GM18502 (cell line): ENCODE results near the gene NCK2.

ENCODE experiments used
- ATAC-seq: cut with Tn5 transposase; IDR thresholded peaks from one replicate; pipeline ENCODE4 v1.9.1; 2021; ENCODE audit warnings: mild to moderate bottlenecking; ENCODE audit not compliant: unreplicated experiment, poor library complexity

The NCK2 gene

DNA sequence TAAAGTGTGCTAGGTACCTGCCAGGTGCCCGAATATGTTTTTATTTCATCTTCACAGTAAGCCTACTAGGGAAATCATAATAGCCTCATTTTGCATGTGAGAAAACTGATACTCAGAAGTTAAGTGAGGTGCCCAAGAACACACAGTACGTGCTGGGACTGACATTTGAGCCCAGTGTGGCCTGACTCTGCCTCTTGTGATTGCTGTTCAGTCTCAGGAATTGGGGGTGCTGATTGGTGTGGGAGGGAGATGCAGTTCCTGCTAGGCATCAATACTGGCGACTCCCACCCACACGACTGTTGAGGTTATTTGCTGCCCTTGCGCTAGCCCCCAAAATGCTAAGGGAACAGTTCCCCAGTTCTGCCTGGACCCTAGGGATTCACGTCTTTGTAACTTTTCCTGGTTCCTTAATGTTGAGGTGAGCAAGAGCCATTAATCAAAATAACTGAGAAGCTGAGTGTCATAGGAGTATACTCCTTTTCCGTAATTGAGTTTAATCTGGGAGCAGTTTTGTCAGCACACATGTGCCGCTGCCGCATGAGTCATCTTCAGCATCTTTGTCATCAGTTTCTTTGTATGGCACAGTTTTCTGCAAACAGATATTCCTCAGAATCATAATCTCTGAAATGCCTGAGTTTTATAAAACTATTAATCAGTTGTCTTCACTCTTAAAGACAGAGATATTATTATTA, 120.7 kb downstream of the NCK2 start:
- no peak for ATAC-seq

DNA sequence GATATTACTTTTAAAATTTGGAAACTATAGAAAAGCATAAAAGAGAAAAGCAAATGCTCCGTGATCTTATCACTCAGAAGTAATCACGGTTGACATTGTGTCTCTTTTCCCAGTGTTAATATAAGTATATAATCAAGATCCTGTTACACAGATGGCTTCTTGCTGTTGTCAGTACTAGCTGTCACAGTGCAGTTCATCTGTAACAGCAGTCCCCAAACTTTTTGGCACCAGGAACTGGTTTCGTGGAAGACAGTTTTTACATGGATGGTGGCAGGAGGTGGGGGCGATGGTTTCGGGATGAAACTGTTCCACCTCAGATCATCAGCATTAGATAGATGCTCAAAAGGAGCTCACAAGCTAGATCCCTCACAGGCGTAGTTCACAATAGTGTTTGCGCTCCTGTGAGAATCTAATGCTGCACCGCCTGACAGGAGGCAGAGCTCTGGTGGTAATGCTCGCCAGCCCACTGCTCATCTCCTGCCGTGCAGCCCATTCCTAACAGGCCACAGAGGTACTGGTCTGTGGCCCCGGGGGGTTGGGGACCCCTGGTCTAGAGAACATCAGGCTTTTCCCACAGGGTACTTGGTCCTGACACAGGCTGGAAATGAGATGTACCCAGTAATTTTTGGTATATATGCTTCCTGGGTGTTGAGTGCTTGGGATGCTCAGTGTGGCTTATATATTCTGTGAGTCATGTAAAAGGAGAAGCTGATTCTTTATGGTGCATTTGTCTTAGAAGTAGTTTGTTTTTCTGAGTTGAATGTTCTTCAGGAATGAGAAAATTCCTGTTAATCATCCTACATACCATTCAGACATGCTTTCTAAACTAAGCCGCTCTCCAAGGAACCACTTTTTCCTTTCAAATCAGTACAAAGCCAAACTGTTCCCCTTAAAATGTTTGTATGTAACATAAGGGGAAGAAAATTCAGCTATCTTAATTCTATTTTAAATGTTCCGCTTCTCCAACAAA, 121.8 kb downstream of the NCK2 start:
- no peak for ATAC-seq

DNA sequence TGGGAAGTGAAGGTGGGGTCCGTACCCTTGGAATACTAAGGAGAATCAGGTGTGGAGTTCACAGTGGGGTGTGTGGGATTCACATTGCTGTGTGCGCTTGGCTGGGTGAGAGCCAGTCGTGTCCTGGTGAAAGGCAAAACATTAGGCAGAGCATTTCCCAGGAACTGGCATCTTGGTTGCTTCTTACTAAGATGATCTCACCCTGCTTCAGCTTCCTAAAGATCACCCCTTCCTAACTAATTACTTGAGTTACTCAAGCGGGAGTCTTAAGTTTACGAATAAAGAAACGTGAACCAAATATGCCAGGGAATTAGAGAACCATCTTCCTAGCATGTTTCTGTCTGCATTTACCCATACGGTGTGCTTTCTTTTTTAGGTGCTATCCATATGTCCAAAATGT, 122.9 kb downstream of the NCK2 start:
- ATAC-seq = no peak

DNA sequence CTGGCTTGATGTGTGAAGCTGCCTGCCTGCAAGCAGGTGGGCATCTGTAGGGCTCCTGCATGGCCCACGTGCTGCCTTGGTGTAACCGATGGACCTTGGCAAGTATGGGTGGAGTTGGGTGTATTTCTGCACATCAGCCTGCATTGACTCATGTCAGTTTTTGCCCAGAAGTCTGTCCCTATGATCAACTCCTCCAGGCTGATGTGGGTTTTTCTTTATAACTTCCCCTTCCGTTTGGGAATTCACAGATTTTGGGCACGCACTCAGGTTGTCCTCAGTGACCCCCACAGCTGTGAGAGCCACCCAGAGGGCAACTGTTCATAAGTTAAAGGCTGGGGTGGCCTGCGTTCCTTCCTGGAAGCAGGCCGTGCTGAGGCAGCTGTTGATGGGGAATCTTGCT, 123.3 kb downstream of the NCK2 start:
- ATAC-seq = no peak

DNA sequence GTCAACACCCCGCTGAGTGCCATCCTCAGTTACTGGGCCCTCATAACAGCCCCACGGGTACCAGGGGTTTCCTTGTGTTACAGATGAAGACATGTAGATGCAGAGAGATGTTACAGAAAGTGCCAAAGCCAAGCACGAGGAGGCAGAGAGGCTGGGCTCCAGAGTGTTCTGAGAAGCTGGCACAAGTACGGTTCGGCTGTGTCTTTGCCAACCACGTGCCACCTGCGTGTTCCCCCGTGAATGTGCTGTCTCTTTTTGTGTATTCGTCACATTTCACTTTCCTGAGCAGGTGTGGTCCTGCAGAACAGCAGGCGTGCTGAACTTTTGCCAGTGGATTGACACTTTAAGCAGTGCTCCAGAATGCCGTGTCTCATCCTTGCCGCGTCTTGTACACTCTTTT, 124.6 kb downstream of the NCK2 start:
- ATAC-seq = no peak

DNA sequence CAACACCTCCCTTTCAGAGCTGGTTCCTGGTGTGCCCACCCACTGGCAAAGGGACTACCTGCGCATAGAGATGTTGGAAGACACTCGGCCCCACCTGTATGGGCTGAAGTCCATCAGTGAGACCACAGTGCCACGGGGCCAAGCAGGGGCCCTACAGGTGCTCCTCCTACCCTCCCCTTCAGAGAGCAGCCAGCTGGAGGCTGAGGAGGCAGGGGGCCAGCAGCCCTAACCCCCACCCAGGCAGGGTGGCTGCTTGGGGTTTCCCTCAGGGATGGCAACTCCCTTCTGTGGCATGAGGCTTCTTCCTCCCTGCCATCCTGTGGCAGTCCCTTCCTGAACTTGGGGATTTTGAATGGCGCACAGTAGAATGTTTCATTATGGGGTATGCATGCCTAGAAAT, 125.3 kb downstream of the NCK2 start:
- no peak for ATAC-seq

DNA sequence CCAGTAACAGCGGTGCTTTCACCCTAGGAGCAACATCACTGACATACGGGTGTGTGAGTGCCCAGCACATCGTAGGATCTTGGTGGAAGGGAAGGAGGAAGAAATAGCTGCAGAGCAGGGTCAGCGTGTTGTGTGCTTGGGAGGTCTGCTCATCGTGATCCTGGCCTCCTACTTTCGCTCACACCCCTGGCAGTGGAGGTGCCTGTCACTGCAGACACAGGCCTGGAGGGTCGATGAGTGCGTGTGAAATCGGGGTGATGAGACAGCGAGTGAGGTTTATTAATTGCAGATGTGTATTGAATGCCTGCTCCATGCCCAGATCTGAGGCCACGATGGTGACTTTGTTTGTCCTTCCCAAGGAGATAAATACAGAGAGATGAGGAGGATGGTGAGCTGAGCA, 126.1 kb downstream of the NCK2 start:
- ATAC-seq = no peak

DNA sequence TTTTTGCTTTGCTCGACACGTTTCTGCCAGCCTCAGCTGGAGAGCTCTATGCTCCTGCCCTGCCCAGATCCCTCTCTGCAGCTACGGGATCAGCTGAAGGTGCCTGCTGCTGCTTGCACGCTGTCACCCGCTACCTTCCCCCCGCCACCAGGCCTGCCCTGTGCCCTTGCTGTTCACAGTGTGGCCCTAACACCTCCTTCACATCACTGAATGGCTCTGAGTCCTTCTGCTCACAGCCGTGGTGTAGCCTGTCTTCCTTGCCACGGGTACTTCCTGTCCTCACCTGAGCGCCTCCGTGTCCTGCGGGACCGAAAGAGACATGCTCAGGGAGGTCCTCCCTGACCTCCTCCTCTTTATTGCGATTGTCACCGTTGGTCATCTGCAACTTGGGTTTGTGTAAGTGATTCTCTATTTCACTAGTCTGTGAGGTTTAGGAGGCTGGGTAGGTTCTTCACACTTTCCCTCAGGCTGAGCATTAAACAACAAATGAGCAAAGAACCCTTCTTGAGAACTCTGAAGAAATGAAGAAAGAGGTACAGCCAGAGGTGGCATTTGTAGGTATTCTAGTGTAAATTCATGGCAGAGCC, 127.5 kb downstream of the NCK2 start:
- ATAC-seq = peak; percentile 37

DNA sequence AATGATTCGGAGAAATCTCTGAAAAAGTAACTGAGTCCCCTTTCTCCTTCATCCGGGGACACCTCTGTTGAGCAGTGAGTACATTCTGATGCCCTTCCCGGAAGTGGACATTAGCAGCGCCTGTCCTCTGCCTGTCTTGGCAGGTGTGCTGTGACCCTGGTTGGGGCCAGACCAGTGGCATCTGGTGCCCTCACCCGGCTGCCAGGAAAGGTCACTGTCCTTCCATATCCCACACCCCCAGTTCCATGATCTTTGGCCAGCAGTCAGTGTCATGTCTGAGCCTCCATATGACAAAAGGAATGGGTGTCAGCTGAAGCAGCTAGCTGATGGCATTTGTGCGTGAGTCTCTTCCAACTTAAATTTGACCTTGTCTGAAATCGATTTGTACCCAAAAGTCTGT, 128.1 kb downstream of the NCK2 start:
- no peak for ATAC-seq

DNA sequence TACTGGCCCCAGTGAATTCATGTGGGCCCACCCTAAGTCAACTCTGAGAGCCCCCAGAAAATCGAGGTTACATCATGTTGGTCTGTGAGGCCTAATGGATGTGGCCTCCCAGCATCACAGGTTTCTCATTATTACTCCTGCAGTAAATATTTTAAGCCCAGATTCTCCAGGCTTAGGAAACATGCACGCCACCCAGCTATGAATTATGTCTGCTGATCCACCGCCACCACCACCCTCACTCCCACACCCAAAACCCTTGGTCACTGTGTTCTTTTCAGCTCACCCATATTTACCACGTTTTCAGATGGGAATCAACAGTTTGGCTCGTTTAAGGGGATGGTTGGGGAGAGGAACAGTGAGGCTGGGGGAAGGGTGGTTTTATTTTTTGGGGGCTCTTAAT, 128.6 kb downstream of the NCK2 start:
- peak; percentile 10 for ATAC-seq

DNA sequence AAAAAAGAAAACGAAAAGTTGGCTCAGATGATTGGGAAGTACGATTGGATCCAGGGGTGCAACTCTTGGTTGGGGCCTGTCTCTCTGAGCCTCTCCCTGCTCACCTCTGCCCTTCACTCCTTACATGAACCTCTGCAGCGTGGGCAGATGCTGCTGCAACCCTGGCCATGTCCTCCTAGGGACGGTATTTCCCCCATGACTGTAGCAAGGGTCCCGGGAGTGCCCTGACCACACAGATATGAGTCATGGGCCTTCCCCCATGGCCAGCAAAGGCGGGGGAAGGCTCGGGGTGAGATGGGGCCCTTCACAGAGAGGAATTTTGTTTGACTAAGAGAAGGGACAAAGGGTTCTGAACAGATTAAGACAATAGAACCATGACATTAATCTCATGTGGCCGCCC, 129.0 kb downstream of the NCK2 start:
- ATAC-seq = peak; percentile 89

DNA sequence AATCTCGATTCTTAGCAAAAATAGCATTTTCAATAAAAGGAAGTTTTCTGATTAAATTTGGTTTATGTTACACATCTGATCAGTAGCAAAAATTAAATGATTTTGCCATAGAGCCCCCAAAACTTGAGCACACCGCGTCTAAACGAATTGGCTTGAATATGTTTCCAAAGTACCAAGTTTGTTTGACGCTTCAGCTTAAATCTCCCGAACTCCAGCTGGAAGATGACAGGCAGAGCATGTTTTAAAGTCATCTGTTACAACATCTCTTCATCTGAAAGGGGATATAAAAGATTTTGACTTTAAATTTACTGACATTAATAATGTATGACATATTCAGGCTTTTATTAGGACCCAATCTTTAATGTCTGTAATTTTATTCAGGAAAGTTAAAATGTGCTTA, 129.8 kb downstream of the NCK2 start:
- ATAC-seq = no peak

DNA sequence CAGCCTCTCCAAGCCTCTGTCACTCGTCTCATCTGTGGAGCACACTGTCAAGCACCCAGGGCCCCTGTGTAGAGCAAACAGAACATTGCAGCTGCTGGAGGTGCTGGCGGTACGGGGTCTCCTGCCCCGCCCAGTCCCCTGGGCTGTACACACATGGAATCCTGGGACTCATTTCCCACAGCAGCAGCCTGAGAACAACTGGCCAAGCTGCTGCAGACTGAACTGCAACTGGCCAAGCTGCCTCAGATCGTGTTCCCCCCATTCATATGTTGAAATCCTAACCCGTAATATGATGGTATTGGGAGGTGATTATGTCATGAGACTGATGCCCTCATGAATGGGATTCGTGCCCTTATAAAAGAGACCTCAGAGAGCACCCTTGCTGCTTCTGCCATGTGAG, 130.5 kb downstream of the NCK2 start:
- ATAC-seq = no peak

DNA sequence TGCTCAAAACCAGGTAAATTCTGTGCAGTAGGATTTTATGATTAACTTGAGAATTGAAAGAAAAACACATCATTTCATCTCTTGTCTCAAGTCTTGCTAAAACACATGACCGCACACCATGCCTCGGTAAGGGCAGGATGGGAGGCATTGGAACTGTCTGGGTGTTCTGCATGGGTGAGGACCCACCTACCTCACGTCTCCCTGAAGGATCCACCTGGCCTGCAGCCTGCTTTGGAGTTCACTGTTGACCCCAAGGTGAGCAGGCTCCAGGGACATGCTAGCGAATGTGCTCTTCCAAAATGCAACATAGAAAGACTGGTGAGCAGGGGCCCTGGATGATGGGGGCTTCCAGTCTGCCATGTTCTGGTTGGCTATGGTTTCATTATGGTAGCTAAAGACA, 131.5 kb downstream of the NCK2 start:
- ATAC-seq = no peak

DNA sequence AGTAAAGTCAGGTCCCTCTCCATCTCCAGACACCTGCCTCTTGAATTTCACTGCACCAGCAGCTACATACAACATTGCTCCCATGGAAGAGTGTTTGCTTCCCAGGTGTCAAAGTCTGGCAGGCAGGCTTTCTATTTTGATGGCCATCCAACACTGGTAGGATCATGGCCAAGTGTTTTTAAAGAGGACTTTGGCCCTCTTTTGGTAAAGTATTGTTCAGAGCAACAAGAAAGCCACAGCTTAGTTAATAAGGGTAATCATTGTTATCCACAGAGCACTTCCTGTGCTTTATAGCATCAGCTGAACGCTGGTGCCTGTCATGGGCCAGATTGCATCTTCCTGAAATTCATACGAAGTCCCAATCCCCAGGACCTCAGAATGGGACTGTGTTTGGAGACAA, 133.2 kb downstream of the NCK2 start:
- ATAC-seq = no peak

DNA sequence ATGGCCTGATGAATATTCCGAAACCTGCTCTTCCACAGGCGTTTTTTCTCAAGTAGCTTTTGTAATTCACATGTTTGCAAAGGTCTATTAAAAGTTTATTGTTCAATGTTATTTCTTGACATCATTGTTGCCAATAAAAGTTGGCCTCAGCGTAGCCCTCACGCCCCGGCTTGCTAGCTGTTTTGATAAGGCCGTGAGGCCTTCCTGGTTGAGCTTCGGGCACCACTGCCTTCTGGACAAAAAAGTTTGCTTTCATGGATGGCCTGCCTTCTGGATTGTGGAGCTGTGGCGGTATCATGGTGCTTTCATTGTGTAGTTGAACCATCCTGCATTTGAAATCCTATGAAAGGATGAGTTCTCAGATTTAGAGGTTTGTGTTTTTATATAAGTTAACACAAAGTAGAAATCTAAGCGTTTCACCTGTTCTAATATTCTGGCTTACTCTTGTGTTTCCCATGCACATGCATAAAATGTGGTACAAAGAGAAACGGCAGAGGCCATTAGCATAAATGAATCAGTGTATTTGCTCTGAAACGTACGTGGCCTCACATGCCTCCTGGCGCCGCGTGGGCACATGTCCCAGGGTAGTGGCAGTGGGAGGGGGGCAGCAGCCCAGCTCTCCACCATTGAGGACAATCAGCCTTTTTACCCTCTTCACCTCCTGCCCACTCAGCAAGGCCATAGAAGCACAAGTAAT, 134.5 kb downstream of the NCK2 start:
- no peak for ATAC-seq

DNA sequence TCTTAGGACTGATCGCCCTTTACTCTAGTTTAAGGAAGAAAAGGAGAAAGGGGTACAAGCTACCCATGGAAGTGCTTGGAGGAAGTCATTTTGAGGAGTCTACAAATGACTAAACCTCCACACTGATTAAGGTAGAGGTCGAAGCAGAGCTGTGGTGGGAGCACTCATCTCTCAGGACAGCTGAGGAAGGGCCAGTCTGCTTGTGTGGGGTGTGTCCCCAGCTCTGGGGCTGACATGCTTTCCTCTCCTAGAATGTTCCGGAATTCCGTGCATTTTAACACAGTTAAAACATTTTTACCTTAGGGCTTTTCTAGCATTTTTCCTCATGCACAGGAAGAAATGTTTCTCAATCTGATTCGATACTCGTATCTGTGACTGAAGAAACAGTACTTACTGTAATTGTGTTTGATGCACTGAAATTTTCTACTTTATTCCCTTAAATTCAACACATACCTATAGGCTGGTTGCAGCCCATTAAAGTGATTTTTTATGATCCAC, 135.1 kb downstream of the NCK2 start:
- no peak for ATAC-seq

DNA sequence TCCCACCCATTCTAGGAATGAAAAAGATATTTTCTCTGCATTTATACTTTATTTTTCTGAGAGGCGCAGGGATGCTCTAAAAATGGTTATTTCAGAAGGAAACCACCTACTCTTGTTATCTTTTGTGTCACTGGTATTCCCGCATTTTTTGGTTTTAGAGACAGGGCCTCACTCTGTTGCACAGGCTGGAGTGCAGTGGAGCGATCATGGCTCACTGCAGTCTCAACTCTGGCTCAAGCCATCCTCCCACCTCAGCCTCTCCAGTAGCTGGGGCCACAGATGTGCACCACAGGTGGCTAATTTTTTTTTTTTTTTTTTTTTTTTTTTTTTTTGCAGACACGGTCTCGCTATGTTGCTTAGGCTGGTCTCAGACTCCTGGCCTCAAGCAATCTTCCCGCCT, 135.9 kb downstream of the NCK2 start:
- no peak for ATAC-seq

DNA sequence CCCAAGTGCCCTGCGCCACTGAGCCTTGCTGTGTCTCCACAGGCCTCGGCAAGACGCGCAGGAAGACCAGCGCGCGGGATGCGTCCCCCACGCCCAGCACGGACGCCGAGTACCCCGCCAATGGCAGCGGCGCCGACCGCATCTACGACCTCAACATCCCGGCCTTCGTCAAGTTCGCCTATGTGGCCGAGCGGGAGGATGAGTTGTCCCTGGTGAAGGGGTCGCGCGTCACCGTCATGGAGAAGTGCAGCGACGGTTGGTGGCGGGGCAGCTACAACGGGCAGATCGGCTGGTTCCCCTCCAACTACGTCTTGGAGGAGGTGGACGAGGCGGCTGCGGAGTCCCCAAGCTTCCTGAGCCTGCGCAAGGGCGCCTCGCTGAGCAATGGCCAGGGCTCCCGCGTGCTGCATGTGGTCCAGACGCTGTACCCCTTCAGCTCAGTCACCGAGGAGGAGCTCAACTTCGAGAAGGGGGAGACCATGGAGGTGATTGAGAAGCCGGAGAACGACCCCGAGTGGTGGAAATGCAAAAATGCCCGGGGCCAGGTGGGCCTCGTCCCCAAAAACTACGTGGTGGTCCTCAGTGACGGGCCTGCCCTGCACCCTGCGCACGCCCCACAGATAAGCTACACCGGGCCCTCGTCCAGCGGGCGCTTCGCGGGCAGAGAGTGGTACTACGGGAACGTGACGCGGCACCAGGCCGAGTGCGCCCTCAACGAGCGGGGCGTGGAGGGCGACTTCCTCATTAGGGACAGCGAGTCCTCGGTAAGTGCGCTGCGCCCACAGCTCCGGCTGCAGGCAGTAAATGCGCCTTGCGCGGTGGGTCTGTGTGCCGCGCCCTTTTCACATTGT, 136.8 kb downstream of the NCK2 start:
- no peak for ATAC-seq

DNA sequence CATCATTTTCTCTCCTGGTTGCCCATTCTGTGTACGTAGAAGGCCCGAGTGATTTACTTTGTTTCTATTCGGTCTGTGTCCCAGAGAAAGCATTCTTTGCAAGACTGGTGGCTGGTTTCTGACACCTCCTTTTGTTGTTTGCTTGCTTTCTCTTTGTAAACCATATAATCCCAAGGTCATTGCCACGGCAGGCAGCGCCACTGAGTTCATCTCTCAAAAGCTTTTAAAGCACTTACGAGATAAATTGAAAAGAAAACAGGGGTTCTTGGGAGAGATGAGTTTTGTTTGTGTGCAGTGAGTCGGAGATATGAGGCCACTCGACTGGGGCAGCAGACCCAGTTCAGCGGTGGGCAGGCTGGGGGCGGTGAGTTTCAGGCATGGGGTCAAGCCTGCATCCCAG, 137.6 kb downstream of the NCK2 start:
- no peak for ATAC-seq
